COLO829 (cell line): ENCODE results near the gene ANAPC16.
A peak's percentile ranks its signal among the peaks of the same experiment; 100 is the strongest.
"Not testable (repeated sequence)": the region's sequence is repeated elsewhere in the genome, so short reads cannot be mapped to it uniquely, and the experiment has no call there.

Source experiments
- DNase-seq: peaks from one replicate; pipeline ENCODE4 v3.0.0; 2012; ENCODE audit warnings: low spot score

ANAPC16 gene

GRCh38 chr10:72215611-72216549, at the start of gene ANAPC16, which contains the start of gene ASCC1:
ANAPC16 (plus strand) TSS chr10:72216012; CDS start chr10:72223915, 7,903 bp downstream.
ASCC1 (minus strand) TSS chr10:72216276; CDS start chr10:72213298, 2,978 bp downstream.
- peak; percentile 70 for DNase-seq

GRCh38 chr10:72167118-72167517, 48.7 kb upstream of the ANAPC16 start:
- no peak for DNase-seq

GRCh38 chr10:72170263-72170662, 45.5 kb upstream of the ANAPC16 start:
- DNase-seq: no peak

- DNase-seq: no peak
Measured at GRCh38 chr10:72170733-72171132, 45.1 kb upstream of the ANAPC16 start.

DNA sequence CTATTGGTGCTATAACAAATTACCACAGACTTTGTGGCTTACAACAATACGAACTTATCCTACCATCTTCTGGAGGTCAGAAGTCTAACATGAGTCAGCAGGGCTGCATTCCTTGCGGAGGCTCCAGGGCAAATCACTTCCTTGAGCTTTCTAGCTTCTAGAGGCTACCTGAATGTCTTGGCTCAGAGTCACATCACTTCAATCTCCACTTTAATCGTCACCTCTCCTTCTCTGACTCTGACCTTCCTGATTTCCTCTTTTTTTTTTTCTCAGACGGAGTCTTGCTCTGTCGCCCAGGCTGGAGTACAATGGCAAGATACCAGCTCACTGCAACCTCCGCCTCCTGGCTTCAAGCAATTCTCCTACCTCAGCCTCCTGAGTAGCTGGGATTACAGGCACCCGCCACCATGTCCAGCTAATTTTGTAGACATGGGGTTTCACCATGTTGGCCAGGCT, 44.6 kb upstream of the ANAPC16 start:
- DNase-seq: peak; percentile 25

GRCh38 chr10:72173262-72173618, 42.6 kb upstream of the ANAPC16 start:
- no peak for DNase-seq

- DNase-seq: no peak
Measured at GRCh38 chr10:72173619-72174296, 42.1 kb upstream of the ANAPC16 start.

DNA sequence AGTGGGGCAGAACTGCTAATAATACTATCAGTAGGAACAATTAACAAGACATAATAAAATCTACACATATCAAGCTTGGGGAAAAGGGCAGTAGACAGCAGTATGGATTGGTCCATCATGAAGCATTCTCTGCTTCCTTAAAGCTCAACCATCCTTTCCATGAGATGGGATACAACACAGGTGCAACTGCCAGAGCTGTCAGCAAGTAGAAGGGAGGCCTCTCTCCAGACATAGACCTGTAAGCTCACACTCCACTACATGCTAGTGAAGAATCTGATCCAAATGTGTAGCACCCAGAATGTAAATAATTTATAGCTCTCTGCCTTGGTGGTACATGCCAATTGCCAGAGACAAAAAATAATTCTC, 41.5 kb upstream of the ANAPC16 start:
- no peak for DNase-seq

- DNase-seq: peak; percentile 1
Measured at GRCh38 chr10:72175149-72175548, 40.7 kb upstream of the ANAPC16 start.

DNA sequence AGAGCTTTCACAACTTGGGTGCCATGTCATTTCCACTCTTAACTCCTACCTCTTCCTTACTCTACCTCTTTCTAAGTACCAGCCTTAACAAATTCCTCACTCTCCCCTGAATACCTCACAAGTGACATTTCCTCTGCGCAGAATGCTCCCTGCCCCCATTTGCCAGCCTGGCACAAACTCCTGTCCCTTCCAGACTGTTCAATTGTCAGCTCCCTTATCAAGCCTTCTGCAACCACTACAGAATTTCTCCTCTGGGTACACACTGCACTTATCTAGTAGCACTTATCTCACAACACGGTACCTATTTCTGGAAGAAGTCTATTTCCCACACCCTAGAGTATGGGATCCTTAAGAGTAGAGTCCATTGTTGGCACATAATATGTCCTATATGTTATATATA, 39.1 kb upstream of the ANAPC16 start:
- no peak for DNase-seq

DNA sequence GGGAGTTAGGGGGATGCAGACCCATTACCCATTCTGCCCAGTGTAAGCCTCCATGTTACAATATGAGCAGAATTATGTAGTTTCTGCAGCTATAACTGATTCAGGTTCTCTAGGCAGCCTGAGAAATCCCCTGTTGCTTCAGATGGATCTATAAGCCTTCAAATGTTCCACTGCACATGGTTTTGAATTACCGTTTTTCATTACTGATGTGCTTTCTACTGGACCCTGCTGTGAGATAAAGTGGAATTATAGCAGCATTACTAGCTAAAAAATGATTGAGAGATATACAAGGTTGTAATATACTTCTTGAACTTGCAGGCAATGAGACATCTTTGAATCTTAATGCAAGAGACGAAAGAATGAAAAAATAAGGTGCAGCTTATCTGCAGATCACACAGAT, 38.4 kb upstream of the ANAPC16 start:
- DNase-seq: no peak

DNA sequence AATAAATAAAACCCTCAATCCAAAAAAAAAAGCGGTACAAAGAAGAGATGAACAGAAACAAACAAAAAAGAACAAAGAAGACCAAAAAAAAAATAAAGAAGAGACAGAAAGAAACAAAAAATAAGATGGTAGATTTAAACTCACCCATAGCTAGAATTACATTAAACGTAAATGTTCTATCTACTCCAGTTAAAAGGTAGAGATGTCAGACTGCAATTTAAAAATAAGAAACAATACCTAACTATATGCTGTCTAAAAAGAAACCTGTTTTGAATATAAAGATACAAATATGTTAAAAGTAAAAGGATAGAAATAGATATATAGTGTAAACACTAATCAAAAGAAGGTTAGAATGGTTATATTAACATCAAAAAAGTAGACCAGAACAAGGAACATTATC, 31.7 kb upstream of the ANAPC16 start:
- no peak for DNase-seq

GRCh38 chr10:72186258-72186981, 29.4 kb upstream of the ANAPC16 start:
- peak; percentile 3 for DNase-seq

- no peak for DNase-seq
Measured at GRCh38 chr10:72186982-72187330, 28.9 kb upstream of the ANAPC16 start.

- no peak for DNase-seq
Measured at GRCh38 chr10:72194949-72195348, 20.9 kb upstream of the ANAPC16 start.

- DNase-seq: no peak
Measured at GRCh38 chr10:72200883-72201282, 14.9 kb upstream of the ANAPC16 start.

GRCh38 chr10:72201293-72201692, 14.5 kb upstream of the ANAPC16 start:
- DNase-seq: no peak

GRCh38 chr10:72204296-72204695, 11.5 kb upstream of the ANAPC16 start:
- DNase-seq: peak; percentile 50

DNA sequence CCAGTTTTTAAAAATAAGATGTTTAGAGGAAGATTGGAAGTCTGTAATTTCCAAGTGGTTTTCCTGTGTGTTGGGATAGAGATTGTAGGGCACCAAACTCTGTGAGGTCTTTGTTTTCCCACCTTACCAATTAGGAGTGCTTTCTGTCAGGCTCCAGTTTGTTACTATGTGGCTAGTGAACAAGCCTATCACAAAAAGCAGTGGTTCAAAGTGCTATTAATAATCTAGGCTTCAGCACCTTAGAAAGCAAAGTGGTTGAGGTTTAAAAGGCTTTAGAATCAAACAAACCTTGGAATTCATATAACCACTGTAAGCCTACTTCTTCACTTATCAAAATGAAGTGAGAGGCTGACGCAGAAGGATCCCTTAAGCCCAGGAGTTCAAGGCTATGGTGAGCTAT, 11.1 kb upstream of the ANAPC16 start:
- DNase-seq: no peak

- no peak for DNase-seq
Measured at GRCh38 chr10:72206511-72207229, 9.1 kb upstream of the ANAPC16 start.

DNA sequence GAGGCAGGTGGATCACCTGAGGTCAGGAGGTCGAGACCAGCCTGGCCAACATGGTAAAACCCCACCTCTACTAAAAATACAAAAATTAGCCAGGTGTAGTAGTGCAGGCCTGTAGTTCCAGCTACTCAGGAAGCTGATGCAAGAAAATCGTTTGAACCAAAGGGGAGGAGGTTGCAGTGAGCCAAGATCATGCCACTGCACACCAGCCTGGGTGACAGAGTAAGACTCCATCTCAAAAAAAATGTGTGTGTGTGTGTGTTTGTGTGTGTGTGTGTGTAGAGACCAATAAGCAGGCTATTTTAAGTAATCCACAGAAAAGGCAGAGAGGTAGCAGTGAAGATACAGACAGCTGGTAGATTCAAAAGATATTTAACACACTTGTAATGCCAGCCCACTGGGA, 7.3 kb upstream of the ANAPC16 start:
- not testable (repeated sequence) for DNase-seq

DNA sequence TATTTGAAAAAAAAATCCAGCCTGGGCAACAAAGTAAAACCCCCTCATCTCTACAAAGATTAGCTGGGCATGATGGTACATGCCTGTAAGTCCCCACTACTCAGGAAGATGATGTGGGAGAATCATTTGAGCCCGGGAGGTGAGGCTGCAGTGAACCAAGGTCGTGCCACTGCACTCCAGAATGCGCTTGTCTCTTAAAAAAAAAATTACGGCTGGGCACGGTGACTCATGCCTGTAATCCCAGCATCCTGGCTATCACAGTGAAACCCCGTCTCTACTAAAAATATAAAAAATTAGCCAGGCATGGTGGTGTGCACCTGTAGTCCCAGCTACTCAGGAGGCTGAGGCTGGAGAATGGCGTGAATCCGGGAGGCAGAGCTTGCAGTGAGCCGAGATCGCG, 4.4 kb upstream of the ANAPC16 start:
- not testable (repeated sequence) for DNase-seq
